Loucy (cell line): ENCODE measurements around the gene LBHD2.
A peak's percentile ranks its signal among the peaks of the same experiment; 100 is the strongest.

Experiments
- H2AFZ ChIP-seq: fragments of 200-600 bp; sonication (generic); 2 replicates; pipeline ENCODE4 v1.6.0; 2016; ENCODE audit warnings: antibody characterized with exemption, mild to moderate bottlenecking, low read length, moderate library complexity
- H3F3A ChIP-seq: fragments of 200-600 bp; 2 replicates; pipeline ENCODE4 v1.6.0; 2016; ENCODE audit warnings: antibody characterized with exemption, low read depth, mild to moderate bottlenecking
- H3K27me3 ChIP-seq: fragments of 200-600 bp; sonication (generic); 2 replicates; pipeline ENCODE4 v1.6.1; 2014; ENCODE audit warnings: low read length, mild to moderate bottlenecking; ENCODE audit not compliant: insufficient read depth, poor library complexity, severe bottlenecking
- H3K36me3 ChIP-seq: fragments of 200-600 bp; sonication (generic); 2 replicates; pipeline ENCODE4 v1.6.1; 2016; ENCODE audit warnings: low read length; ENCODE audit not compliant: insufficient read depth
- H3K4me1 ChIP-seq: fragments of 200-600 bp; sonication (generic); 2 replicates; pipeline ENCODE4 v1.5.1; 2014; ENCODE audit warnings: low read length, mild to moderate bottlenecking; ENCODE audit not compliant: insufficient read depth, poor library complexity, severe bottlenecking
- H3K4me2 ChIP-seq: fragments of 200-600 bp; sonication (generic); 2 replicates; pipeline ENCODE4 v1.6.0; 2014; ENCODE audit warnings: antibody characterized with exemption, low read length, low read depth, mild to moderate bottlenecking; ENCODE audit not compliant: poor library complexity, severe bottlenecking
- H3K4me3 ChIP-seq: fragments of 200-600 bp; sonication (generic); 2 replicates; pipeline ENCODE4 v1.5.1; 2014; ENCODE audit warnings: low read length, mild to moderate bottlenecking, mixed read lengths; ENCODE audit not compliant: poor library complexity, severe bottlenecking
- H3K79me2 ChIP-seq: fragments of 200-600 bp; sonication (generic); 2 replicates; pipeline ENCODE4 v1.6.1; 2014; ENCODE audit warnings: low read length; ENCODE audit not compliant: insufficient read depth
- H3K9ac ChIP-seq: fragments of 200-600 bp; sonication (generic); 2 replicates; pipeline ENCODE4 v1.6.0; 2014; ENCODE audit warnings: mild to moderate bottlenecking, low read depth, low read length, moderate library complexity; ENCODE audit not compliant: poor library complexity, severe bottlenecking
- H3K9me2 ChIP-seq: fragments of 200-600 bp; sonication (generic); replicated peaks from 2 replicates; pipeline ENCODE4 v1.6.1; 2016; ENCODE audit warnings: low read depth, low read length, mixed read lengths
- H3K9me3 ChIP-seq: fragments of 200-600 bp; sonication (generic); 2 replicates; pipeline ENCODE4 v1.6.1; 2014; ENCODE audit warnings: mild to moderate bottlenecking, antibody characterized with exemption, low read length, low read depth; ENCODE audit not compliant: insufficient read depth
- H4K20me1 ChIP-seq: fragments of 200-600 bp; sonication (generic); 2 replicates; pipeline ENCODE4 v1.6.0; 2014; ENCODE audit warnings: antibody characterized with exemption, low read length, mild to moderate bottlenecking; ENCODE audit not compliant: insufficient read depth, poor library complexity, severe bottlenecking
- CTCF ChIP-seq: fragments of 200-600 bp; sonication (generic); conservative IDR thresholded peaks from 2 replicates; pipeline ENCODE4 v1.5.1; 2014; ENCODE audit warnings: mild to moderate bottlenecking, antibody characterized with exemption, low read length
- EZH2phosphoT487 ChIP-seq: fragments of 200-600 bp; IDR thresholded peaks from 2 replicates; pipeline ENCODE4 v1.6.1; 2018; ENCODE audit warnings: antibody characterized with exemption, mild to moderate bottlenecking, moderate library complexity, borderline replicate concordance

Gene LBHD2

GRCh38 chr14:103073876-103074728 is 9.9 kb upstream of the LBHD2 start:
- Histone ChIP-seq H3K9me3 (no peaks in the 10 kb centered on the region), H3K9ac (no peak overlapping the region), H3K4me2 (no peak overlapping the region), H3K4me1 (no peaks in the 10 kb centered on the region), H3K79me2 (no peaks in the 10 kb centered on the region), H3K9me2 (no peaks in the 10 kb centered on the region), H3K27me3 (no peaks in the 10 kb centered on the region), H2AFZ (no peak overlapping the region), H3K36me3 (no peaks in the 10 kb centered on the region), H4K20me1 (no peaks in the 10 kb centered on the region), H3K4me3 (no peak overlapping the region), H3F3A (no peaks in the 10 kb centered on the region)
- no peak for TF ChIP-seq EZH2phosphoT487
- no peak for TF ChIP-seq CTCF

DNA sequence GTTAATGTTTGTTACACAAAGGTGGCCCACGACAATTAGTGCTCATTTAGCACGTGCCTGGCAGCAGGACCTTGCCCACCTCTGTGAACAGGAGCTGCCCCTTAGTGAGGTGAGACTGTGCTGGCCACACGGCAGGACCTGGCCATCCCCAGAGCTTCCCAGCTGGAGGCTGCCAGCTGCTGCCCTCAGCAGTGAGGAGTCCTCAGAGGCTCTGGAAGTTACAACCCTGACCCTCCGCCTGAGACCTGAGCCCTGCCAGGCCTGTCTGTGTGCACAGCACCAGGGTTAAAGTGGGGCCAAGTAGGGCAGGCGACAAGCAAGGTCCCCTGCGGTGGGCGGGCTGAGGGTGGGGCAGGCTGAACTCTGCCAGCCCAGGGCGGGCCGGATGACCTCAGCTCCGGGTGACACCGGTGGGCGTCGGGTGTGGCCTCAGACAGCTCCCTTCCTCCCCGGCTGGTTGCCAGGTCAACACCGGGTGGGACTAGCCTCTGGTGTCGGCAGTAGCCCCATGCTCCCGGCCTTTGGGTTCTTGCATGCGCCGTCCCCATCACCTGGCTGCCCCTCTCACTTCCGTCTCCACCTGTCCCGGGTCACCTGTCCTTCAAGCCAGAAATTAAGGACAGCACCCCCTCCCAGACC is 9.2 kb upstream of the LBHD2 start:
- Histone ChIP-seq H3F3A (no peaks in the 10 kb centered on the region), H3K4me1 (no peaks in the 10 kb centered on the region), H3K9me2 (no peaks in the 10 kb centered on the region), H3K9ac (no peak overlapping the region), H3K4me3 (no peak overlapping the region), H3K9me3 (no peaks in the 10 kb centered on the region), H3K79me2 (no peaks in the 10 kb centered on the region), H4K20me1 (no peaks in the 10 kb centered on the region), H3K4me2 (peak overlapping the region; percentile 64), H3K36me3 (no peaks in the 10 kb centered on the region), H2AFZ (peak overlapping the region; percentile 73; the same call in 1 of the 2 replicates), H3K27me3 (no peaks in the 10 kb centered on the region)
- no peak for TF ChIP-seq CTCF
- TF ChIP-seq EZH2phosphoT487, result no peak

- Histone ChIP-seq H3K9ac (no peak overlapping the region), H3K79me2 (no peaks in the 10 kb centered on the region), H3K4me2 (no peak overlapping the region), H3K27me3 (no peaks in the 10 kb centered on the region), H3K4me1 (no peaks in the 10 kb centered on the region), H4K20me1 (no peaks in the 10 kb centered on the region), H2AFZ (no peak overlapping the region), H3K9me3 (no peaks in the 10 kb centered on the region), H3K9me2 (no peaks in the 10 kb centered on the region), H3K4me3 (no peak overlapping the region), H3K36me3 (no peaks in the 10 kb centered on the region), H3F3A (no peaks in the 10 kb centered on the region)
- TF ChIP-seq EZH2phosphoT487 (no peak), CTCF (peak; percentile 70)
Observed at GRCh38 chr14:103078420-103078749, 5.6 kb upstream of the LBHD2 start.
